ENCODE data around the gene CHRNA3.
A peak's percentile ranks its signal among the peaks of the same experiment; 100 is the strongest.

Gene CHRNA3

DNA sequence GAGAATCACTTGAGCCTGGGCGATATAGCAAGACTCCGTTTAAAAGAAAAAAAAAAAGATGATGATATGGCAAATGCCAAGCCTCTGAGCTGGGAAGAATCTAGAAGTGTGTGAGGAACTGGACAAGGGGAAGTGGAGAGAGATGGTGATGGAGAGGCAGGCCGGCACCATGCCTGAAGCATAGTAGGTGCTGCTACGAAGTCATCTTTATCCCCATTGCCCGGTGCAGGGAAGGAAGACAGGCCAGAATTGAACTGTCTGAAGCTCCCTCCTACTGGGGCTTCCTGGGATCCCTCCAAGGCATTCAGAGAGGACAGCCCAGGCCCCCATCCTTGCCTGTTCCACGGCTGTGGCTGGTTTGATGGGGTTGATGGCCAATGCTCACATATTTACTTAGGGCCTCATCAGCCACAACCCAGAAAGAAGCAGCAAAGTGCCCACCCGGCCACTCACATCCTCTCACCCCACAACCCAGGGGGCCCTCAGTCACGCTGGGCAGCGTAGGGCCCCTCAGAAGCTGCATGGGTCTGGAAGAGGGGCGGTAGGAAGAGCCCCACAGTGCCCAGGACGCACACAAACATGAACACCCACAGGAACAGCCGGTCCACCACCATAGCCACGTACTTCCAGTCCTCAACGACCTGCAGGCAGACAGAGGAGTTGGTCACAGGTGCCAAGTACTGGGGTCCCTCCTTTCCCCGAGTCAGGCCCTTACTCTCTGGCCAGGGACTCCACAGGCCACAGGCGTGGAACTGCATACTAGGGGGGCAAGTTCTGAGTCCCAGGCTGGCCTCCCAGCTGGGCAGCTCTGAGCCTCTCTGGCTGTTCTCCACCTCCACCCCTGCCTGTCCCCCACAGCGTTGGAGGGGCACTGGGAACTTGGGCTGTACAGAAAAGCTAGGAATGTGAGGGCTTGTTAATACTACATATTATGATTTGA lies 4.1 kb upstream of the CHRNA3 start:
- FAIRE-seq = no peak
- no peak for DNase-seq (ENCODE audit: insufficient read length)
- TF ChIP-seq TAF1 (IDR thresholded peaks at IDR 0.05; ENCODE audit: borderline replicate concordance, low read depth, low read length) = no peak

DNA sequence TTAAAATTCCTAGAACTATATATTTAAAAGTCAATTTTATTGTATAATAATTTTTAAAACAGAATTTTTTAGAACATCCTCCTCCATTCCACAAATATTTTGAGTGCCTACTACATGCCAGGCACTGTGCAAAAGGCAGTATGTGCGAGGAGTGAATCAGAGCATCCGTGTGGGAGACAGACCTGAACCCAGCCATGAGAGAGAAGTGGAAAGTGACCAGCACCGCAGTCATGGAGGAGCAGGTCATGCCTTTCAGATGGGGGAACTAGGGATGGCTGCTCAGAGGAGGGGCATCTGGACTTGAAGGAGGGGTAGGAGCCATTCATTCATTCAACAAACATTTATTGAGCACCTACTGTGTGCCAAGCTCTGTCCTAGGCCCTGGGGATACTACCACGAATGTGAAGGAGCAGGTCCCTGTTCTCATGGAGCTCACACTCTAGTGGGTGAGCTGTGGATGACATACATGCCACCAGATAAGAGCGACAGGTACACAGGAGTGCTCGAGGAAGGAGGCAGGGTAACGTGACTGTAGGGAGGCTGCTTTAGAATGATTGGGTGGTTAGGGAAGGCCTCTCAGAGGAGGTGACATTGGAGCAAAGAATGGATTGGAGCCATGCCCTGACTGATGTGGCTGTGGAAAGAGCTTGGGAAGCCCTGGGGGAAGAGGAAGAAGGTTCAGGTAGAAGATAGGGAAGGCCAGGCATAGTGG lies 3.1 kb upstream of the CHRNA3 start:
- no peak for TF ChIP-seq POLR2A (IDR thresholded peaks at IDR 0.05; ENCODE audit: low read depth, low read length)
- no peak for TF ChIP-seq TAF1 (IDR thresholded peaks at IDR 0.05; ENCODE audit: borderline replicate concordance, low read depth, low read length)
- no peak for TF ChIP-seq POLR2AphosphoS5 (IDR thresholded peaks at IDR 0.05; ENCODE audit: low read depth, low read length)
- FAIRE-seq = no peak

DNA sequence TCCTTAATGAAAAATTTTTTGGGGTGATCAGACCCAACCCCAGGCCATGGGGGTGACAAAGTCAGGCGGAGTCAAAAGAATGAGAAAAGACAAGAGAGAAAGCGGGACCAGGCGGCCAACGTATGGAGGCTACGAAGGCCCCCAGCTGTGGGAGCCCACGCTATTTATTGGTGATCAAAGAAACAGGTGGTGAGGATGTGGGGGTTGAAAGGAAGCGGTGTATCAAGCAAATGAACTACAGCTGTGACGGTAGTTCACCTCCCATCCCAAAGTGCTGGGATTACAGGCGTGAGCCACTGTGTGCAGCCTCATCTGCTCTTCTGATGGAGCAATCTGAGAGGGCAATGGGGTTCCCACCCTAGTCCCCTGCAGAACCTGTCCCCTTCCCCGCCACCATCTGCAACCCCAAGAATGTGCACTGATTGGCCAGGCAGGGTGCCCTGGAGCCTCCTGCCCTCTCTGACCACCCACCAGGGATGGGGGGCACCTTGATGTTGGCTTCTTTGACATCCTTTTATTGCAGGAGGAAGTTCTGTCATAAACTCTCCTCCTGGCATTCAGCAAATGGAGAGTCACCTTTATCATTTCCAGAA lies 1.1 kb upstream of the CHRNA3 start:
- FAIRE-seq (no peak), DNase-seq (ENCODE audit: insufficient read length) (no peak)
- TF ChIP-seq POLR2A (IDR thresholded peaks at IDR 0.05; ENCODE audit: low read depth, low read length) = no peak
- TF ChIP-seq POLR2AphosphoS5 (IDR thresholded peaks at IDR 0.05; ENCODE audit: low read depth, low read length) = no peak
- no peak for TF ChIP-seq TAF1 (IDR thresholded peaks at IDR 0.05; ENCODE audit: borderline replicate concordance, low read depth, low read length)

More for the DNA sequence above, 3.1 kb upstream of the CHRNA3 start:
- no peak for DNase-seq (ENCODE audit: insufficient read length)

DNA sequence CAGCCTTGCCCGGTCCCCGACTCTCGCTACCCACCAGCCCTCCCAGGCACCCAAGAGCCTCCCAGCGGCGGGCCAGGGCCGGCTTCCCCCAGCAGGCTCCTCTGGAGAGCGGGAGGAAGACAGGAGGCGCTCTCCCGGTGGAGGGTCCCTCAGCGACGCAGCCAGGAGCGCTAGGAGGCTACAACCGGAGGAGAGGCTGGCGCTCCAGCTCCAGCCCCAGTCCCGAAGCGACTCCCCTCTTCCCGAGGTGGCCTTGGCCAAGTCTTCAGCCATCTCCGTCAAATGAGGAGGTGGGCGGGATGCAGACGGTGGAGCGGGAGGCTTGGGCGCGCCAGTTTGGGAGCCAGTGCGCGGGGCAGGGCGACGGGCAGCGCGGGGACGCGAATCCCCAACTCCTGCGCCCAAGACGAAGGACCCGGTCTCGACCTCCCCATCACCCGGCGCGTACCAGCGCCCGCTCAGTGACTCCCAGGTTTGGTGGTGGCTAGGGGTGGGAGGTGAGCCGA lies 722 bp downstream of the CHRNA3 start:
- DNase-seq (ENCODE audit: insufficient read length) (no peak), FAIRE-seq (no peak)
- TF ChIP-seq POLR2A (IDR thresholded peaks at IDR 0.05; ENCODE audit: low read depth, low read length) (no peak), POLR2AphosphoS5 (IDR thresholded peaks at IDR 0.05; ENCODE audit: low read depth, low read length) (no peak), TAF1 (IDR thresholded peaks at IDR 0.05; ENCODE audit: borderline replicate concordance, low read depth, low read length) (no peak)

DNA sequence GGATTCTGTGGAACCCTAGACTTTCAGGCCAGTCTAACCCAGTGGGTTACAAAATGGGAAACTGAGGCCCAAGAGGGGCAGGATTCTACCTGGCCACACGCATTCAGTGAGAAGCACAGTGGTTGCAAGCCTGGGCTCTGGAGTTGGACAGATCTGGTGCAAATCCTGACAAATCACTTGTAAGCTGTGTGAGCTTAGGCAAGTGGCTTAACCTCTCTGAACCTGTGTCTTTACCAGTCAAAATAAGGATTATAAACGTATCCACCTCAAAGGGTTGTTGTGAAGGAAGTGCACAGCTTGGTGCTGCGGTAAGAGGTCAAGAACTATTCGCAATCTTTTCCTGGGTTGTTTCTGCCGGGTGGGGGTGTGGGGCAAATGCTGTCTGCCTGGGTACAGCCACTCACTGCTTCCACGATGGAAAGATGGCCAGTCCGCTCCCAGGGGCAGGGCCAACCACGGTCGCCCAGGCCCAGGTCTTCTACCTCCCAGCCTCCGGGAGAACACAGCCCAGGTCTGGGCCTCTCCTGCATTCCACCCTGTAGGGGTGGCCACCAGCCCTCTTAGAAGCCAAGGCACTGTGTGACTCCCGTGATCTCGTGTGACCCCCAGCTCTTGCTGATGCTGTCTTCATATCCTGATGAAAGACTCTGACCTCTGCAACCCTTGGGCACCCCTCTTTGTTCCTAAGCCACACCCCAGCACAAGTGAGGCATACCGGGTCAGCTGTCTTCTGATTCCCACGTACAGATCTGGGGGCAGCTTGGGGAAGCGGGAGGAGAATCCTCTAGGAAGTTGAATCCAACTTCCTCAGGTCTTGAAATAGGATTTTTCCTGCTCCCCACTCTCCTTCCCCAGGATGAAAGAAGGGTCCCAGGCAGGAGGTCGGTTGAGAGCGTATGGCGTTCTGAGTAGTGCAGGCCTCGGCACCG lies 1.5 kb downstream of the CHRNA3 start:
- TF ChIP-seq POLR2AphosphoS5 (IDR thresholded peaks at IDR 0.05; ENCODE audit: low read depth, low read length) (no peak), POLR2A (IDR thresholded peaks at IDR 0.05; ENCODE audit: low read depth, low read length) (no peak), TAF1 (IDR thresholded peaks at IDR 0.05; ENCODE audit: borderline replicate concordance, low read depth, low read length) (no peak)
- FAIRE-seq = no peak
- DNase-seq (ENCODE audit: insufficient read length) = no peak

DNA sequence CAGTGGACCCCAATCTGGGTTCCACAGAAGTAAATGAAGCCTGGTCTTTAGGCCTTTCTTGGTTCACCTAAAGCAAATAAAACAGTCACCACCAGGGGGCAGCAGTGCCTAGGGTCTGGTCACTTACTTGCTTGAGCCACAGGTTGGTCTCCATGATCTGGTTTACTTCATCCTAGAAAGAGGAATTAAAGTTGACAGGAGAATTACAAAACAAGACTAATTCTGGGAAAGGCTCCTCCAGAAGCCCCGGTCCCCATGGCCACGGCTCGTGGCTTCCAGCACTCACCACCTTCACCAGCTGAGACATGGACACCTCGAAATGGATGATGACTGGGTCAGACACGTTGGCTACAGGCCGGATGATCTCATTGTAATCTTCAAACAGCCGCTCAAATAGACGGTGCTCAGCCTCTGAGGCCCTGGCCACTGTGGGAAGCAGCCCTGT lies 2.3 kb downstream of the CHRNA3 start:
- DNase-seq (ENCODE audit: insufficient read length) (peak; percentile 69), FAIRE-seq (peak; percentile 95)
- TF ChIP-seq TAF1 (IDR thresholded peaks at IDR 0.05; ENCODE audit: borderline replicate concordance, low read depth, low read length) = no peak

DNA sequence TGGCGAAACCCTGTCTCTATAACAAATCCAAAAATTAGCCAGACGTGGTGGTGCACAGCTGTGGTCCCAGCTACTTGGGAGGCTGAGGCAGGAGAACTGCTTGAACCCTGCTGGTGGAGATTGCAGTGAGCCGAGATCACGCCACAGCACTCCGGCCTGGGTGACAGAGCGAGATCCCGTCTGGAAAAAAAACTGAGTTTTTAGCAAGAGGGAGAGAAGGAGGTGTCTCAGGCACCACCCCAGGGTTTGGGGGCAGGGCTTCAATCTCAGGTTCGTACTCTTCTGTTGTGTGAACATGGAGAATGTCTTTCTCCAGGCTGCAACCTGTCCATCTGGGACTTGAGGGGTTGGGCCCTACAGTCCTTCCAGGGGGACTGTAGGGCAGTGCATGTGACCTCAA lies 2.7 kb downstream of the CHRNA3 start:
- TF ChIP-seq POLR2A (IDR thresholded peaks at IDR 0.05; ENCODE audit: low read depth, low read length) = no peak
- no peak for TF ChIP-seq TAF1 (IDR thresholded peaks at IDR 0.05; ENCODE audit: borderline replicate concordance, low read depth, low read length)
- DNase-seq (ENCODE audit: insufficient read length) (no peak), FAIRE-seq (no peak)

DNA sequence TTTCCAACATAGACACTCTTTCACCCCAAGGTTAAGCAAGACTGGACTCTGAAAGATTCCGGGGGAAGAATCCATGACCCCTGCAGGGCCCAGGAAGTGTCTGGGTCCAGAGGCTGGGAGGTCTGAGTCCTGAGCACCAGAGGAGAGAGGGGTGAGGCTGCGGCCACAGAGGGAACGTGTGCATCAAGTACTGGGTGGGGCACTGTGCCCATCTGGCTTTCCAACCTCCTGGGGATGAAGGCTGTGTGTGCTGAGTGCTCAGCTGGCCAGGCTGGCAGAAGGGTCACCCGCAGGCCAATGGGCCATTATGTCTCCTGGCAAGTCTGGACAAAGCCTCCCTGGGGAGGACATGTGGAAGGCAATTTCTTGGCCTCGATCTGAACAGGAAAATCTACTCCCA lies 3.3 kb downstream of the CHRNA3 start:
- FAIRE-seq = no peak
- no peak for DNase-seq (ENCODE audit: insufficient read length)

DNA sequence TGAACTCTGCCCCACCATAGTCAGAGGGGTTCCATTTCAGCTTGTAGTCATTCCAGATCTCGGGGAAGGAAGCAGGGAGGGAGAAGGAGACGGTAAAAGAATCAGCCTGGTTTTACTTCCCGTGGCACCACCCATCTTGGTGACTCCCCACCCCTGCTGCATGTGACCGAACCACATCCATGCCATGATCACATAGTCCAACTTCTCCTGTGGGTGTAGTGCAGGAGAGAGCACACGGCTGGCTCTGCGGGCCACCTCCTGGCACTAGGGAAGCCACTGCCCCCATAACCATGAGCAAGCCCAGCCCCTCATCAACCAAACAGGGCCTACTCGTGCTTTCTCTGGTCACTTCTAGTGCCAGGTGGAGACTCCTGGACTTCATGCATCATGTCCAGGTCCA lies 3.7 kb downstream of the CHRNA3 start:
- no peak for FAIRE-seq
- TF ChIP-seq POLR2A (IDR thresholded peaks at IDR 0.05; ENCODE audit: low read depth, low read length) = no peak
- TF ChIP-seq TAF1 (IDR thresholded peaks at IDR 0.05; ENCODE audit: borderline replicate concordance, low read depth, low read length) = no peak
- no peak for TF ChIP-seq POLR2AphosphoS5 (IDR thresholded peaks at IDR 0.05; ENCODE audit: low read depth, low read length)
- DNase-seq (ENCODE audit: insufficient read length) = no peak

More for the DNA sequence above, 3.3 kb downstream of the CHRNA3 start:
- no peak for TF ChIP-seq POLR2A (IDR thresholded peaks at IDR 0.05; ENCODE audit: low read depth, low read length)
- no peak for TF ChIP-seq TAF1 (IDR thresholded peaks at IDR 0.05; ENCODE audit: borderline replicate concordance, low read depth, low read length)
- TF ChIP-seq POLR2AphosphoS5 (IDR thresholded peaks at IDR 0.05; ENCODE audit: low read depth, low read length) = no peak

DNA sequence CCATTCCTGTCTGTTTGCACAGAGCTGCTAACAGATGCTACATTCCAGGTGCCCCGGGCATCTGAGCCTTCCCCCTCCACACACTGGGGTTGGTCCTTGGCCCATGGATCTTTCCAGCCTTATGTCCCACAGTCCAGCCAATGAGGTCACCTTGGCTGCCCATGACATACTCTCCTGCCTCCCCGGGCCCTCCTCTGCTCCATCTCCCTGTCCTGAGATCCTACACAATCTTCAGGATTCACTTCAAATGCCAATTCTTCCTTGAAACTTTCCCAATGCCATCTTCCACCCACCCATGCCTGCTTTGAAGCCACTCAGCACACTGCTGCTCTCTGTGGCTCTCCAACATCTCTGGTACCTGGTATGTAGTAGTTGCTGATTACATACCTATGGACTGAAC lies 4.3 kb downstream of the CHRNA3 start:
- FAIRE-seq = no peak
- no peak for TF ChIP-seq POLR2A (IDR thresholded peaks at IDR 0.05; ENCODE audit: low read depth, low read length)
- no peak for TF ChIP-seq TAF1 (IDR thresholded peaks at IDR 0.05; ENCODE audit: borderline replicate concordance, low read depth, low read length)
- no peak for TF ChIP-seq POLR2AphosphoS5 (IDR thresholded peaks at IDR 0.05; ENCODE audit: low read depth, low read length)

DNA sequence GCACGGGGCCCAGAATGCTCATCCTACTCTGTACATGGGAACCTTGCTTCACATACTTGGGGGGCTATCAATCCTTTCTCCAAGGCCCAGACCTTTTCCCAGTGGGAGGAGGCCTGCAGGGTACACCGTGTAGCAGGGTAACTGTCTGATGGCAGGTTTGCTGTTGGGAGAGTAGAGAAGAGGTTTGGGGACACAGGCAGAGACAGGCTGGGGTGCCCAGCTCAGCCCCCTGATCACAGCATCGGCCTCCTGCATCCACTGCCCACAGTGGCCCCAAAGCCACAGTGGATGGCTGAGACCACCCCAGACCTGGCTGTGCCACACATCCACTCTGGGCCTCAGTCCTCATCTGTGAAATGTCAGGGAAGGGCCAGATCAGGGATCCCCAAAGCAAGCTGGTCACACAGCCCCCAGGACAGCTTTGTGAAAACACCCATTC lies 5.6 kb downstream of the CHRNA3 start:
- TF ChIP-seq POLR2AphosphoS5 (IDR thresholded peaks at IDR 0.05; ENCODE audit: low read depth, low read length) (no peak), TAF1 (IDR thresholded peaks at IDR 0.05; ENCODE audit: borderline replicate concordance, low read depth, low read length) (no peak), POLR2A (IDR thresholded peaks at IDR 0.05; ENCODE audit: low read depth, low read length) (no peak)
- FAIRE-seq (no peak), DNase-seq (ENCODE audit: insufficient read length) (no peak)

More for the DNA sequence above, 4.3 kb downstream of the CHRNA3 start:
- no peak for DNase-seq (ENCODE audit: insufficient read length)

Measured in GM12892 (cell line).